ENCODE data around the gene ARHGAP45. TPM values are rescaled to one million over a fixed set of nuclear protein-coding genes. Genes with fewer than 3 reads are reported as not detected.
A peak's percentile ranks its signal among the peaks of the same experiment; 100 is the strongest.

The ARHGAP45 gene
- total RNA-seq, 1 experiment from 2014 or later, result 3.3 TPM

- in situ Hi-C loops (cut with HindIII; ENCODE audit: low pct_unique_long_range_greater_than_20kb, low sequenced_read_pairs), result no loop called here
- no peak for DNase-seq (ENCODE audit: low read depth, low spot score)
Measured at GRCh38 chr19:1105008-1105872, 38.3 kb downstream of the ARHGAP45 start.

- in situ Hi-C loops (cut with HindIII; ENCODE audit: low pct_unique_long_range_greater_than_20kb, low sequenced_read_pairs), result no loop called here
- DNase-seq (ENCODE audit: low read depth, low spot score), result no peak
Measured at GRCh38 chr19:1105873-1106840, 39.2 kb downstream of the ARHGAP45 start.

GRCh38 chr19:1106841-1107660 lies 40.1 kb downstream of the ARHGAP45 start:
- peak; percentile 45 for DNase-seq (ENCODE audit: low read depth, low spot score)
- in situ Hi-C loops (cut with HindIII; ENCODE audit: low pct_unique_long_range_greater_than_20kb, low sequenced_read_pairs), result no loop called here

GRCh38 chr19:1107661-1108261 lies 40.8 kb downstream of the ARHGAP45 start:
- no peak for DNase-seq (ENCODE audit: low read depth, low spot score)
- in situ Hi-C loops (cut with HindIII; ENCODE audit: low pct_unique_long_range_greater_than_20kb, low sequenced_read_pairs), result no loop called here

- in situ Hi-C loops (cut with HindIII; ENCODE audit: low pct_unique_long_range_greater_than_20kb, low sequenced_read_pairs), result no loop called here
- no peak for DNase-seq (ENCODE audit: low read depth, low spot score)
Measured at GRCh38 chr19:1108291-1109031, 41.5 kb downstream of the ARHGAP45 start.

DNA sequence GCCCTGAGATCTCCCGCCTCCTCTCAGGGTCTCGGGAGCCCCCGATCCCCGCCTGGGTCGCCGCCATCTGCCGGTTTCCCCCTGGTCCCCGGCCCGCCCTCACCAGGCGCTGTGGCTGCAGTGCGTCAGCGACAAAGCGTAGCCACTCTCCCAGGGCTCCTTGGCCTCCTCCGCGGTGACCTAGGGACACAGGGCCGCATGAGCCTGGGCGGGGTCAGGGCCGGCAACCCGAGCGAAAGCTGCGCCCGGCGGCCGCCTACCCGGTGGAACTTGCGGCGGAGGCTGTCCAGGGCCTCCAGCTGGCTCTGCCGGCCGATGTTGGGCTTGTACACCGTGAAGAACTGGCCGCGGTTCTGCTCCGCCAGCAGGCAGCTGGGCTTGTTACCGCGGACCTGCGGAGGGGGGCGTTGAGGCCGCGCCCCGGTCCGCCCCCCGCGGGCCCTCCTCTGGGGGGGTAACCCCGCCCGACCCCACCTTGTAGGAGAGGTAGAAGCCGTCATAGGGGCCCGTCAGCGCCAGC lies 42.1 kb downstream of the ARHGAP45 start:
- DNase-seq (ENCODE audit: low read depth, low spot score), result no peak
- in situ Hi-C loops (cut with HindIII; ENCODE audit: low pct_unique_long_range_greater_than_20kb, low sequenced_read_pairs), result no loop called here

- in situ Hi-C loops (cut with HindIII; ENCODE audit: low pct_unique_long_range_greater_than_20kb, low sequenced_read_pairs), result no loop called here
- DNase-seq (ENCODE audit: low read depth, low spot score), result no peak
Measured at GRCh38 chr19:1109697-1110671, 43.0 kb downstream of the ARHGAP45 start.

DNA sequence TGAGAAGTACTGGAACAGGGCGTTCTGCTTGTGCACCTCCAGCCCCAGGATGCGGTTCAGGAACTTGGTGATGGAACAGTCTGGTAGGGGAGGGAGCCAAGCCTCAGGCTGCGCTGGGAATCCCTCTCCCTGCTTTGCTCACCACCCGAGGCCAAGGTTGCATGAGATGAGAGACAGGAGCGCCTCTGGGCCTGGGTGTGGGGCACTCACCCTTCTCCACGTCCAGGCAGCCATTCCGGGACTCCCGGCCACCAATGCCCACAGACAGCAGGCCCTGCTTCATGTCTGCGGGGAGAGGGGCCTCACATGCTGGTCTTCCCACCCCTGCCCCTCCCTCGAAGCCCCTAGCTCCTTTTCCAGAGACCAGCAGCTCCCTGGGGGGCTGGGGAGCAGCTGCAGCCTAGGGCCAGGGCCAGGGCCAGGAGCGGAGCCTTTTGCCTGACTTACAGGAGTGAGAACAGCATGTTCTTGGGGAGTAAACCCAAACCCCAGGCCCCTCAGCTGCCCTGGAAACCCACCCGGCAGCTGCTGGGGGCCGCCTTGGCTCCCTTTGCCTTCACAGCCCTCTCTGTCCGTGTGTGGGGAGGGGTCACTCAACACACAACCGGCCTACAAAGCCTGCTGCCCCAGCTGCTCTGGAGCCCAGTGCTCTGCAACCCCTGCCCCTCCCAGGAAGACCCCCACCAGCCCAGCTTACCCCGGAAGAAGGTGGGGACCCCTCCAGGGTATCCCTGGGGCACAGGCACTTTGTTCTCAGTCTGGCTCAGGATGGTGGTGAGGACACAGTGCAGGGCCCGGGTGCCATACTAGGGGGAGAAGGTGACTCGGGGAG lies 44.1 kb downstream of the ARHGAP45 start:
- no peak for DNase-seq (ENCODE audit: low read depth, low spot score)
- in situ Hi-C loops (cut with HindIII; ENCODE audit: low pct_unique_long_range_greater_than_20kb, low sequenced_read_pairs), result no loop called here

DNA sequence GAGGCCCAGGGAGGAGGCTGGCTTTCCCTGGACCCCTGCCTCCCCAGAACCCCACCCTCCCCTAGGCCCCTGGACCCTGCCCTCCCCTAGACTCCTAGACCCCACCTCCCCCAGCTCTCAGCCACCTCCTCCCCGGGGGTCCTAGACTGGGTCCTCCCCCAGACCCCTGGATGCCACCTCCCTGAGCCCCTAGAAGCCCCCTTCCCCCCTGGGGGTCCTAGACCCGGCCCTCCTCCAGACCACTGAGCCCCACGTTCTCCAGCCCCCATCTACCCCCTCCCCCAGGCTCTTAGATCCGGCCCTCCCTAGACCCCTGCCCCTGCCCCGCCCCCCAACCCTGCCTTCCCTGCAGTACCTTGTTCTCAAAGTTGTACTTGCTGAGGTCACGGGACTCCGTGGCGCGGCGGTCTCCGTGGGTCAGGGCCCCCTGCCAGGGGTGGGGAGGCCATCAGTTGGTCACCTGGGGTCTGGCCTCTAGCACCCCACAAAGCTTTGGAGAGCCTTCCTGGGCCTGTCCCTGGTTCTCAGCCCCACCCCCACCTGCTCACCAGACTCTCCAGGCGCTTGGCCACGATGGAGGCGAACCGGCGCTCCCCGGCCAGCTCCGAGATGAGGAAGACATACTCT lies 44.8 kb downstream of the ARHGAP45 start:
- in situ Hi-C loops (cut with HindIII; ENCODE audit: low pct_unique_long_range_greater_than_20kb, low sequenced_read_pairs), result no loop called here
- DNase-seq (ENCODE audit: low read depth, low spot score), result no peak

- no peak for DNase-seq (ENCODE audit: low read depth, low spot score)
- in situ Hi-C loops (cut with HindIII; ENCODE audit: low pct_unique_long_range_greater_than_20kb, low sequenced_read_pairs), result no loop called here
Measured at GRCh38 chr19:1112268-1113029, 45.5 kb downstream of the ARHGAP45 start.

DNA sequence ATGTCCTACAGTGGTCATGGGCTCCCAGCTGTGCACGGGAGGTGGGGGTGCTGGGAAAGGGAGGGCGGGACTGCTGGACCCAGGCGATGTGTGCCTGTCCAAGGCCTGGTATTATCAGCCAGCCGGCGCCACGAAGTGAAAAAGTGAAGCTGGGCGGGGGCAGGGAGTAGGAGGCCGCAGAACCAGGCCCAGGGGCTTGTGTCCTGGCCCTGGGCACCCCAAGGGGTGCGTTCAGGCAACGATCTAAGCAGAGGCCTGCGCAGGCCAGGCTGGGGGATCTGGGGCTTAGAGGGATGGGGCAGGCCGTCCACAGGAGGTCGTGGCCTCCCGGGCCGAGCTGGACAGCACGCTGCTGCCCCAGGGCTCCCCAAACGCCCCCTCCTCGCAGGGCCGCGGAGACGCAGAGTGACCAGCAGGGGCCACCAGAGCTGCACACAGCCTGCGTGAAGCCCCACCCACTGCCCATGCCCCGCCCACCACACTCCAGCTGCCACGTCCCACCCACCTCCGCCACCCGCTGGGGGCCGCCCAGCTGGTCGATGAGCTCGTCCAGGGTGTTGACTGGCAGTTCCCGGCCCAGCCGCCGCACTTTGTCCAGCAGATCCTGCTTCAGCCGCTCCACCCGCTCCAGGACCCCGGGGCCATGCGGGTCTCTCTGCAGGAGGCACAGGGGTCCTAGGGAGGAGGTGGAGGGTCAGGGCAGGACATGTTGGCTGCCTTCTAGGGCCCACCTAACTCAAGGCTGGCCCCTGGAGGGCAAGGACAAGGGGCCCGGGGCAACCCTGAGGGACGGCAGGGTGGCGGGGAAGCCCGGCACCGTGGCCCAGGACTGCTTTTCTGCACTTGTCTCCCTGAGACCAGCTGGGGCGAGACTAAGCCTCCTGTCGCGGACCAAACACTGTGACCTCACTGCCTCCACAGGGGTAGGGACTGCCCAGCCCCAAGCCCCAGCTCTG lies 46.3 kb downstream of the ARHGAP45 start:
- in situ Hi-C loops (cut with HindIII; ENCODE audit: low pct_unique_long_range_greater_than_20kb, low sequenced_read_pairs), result no loop called here
- peak; percentile 84 for DNase-seq (ENCODE audit: low read depth, low spot score)

- DNase-seq (ENCODE audit: low read depth, low spot score), result no peak
- in situ Hi-C loops (cut with HindIII; ENCODE audit: low pct_unique_long_range_greater_than_20kb, low sequenced_read_pairs), result no loop called here
Measured at GRCh38 chr19:1113986-1114483, 47.1 kb downstream of the ARHGAP45 start.

Measured in SK-MEL-5 (cell line).